Fibroblast of lung (primary cell): ENCODE results near the gene BFSP2. TPM values are rescaled to one million over a fixed set of nuclear protein-coding genes. Genes with fewer than 3 reads are reported as not detected.

ENCODE experiments used
- DNase-seq, 2 donors: peaks; one replicate each; pipeline versions ENCODE4 v3.0.0 to v3.0.0-alpha.2; 2010; ENCODE audit warnings: low read depth in 2 of 2
- H2AFZ ChIP-seq: 2 replicates; pipeline ENCODE4 v1.5.1; 2012; ENCODE audit warnings: low read length, control low read depth, inconsistent platforms
- H3K27ac ChIP-seq: 2 replicates; pipeline ENCODE4 v1.5.1; 2011; ENCODE audit warnings: low read length, control low read depth; ENCODE audit not compliant: insufficient read depth
- H3K27me3 ChIP-seq: 2 replicates; pipeline ENCODE4 v1.5.1; 2011; ENCODE audit warnings: mild to moderate bottlenecking, low read length; ENCODE audit not compliant: control insufficient read depth, insufficient read depth
- H3K36me3 ChIP-seq: 2 replicates; pipeline ENCODE4 v1.5.1; 2011; ENCODE audit warnings: low read length; ENCODE audit not compliant: control insufficient read depth, insufficient read depth
- H3K4me1 ChIP-seq: 2 replicates; pipeline ENCODE4 v1.5.1; 2011; ENCODE audit warnings: low read length; ENCODE audit not compliant: control insufficient read depth, insufficient read depth; ENCODE audit errors: extremely low read depth
- H3K4me2 ChIP-seq: 2 replicates; pipeline ENCODE4 v1.5.1; 2011; ENCODE audit warnings: low read length, control low read depth; ENCODE audit not compliant: insufficient read depth; ENCODE audit errors: extremely low read depth
- H3K4me3 ChIP-seq, 4 experiments: fragments of 200-600 bp in 1 of 4; sonication (generic) in 1 of 4; replicated peaks in 1 of 4; 2 replicates each; pipeline ENCODE4 v1.5.1; 2011 to 2016; ENCODE audit warnings: low read length in 4 of 4, low read depth in 3 of 4, mild to moderate bottlenecking in 3 of 4, control low read depth in 2 of 4, inconsistent platforms in 1 of 4, mixed read lengths in 1 of 4; ENCODE audit not compliant: insufficient read depth in 1 of 4; ENCODE audit errors: control extremely low read depth in 1 of 4
- H3K79me2 ChIP-seq: 2 replicates; pipeline ENCODE4 v1.5.1; 2012; ENCODE audit warnings: mild to moderate bottlenecking, low read length, inconsistent platforms; ENCODE audit not compliant: control insufficient read depth, insufficient read depth
- H3K9ac ChIP-seq: 2 replicates; pipeline ENCODE4 v1.5.1; 2011; ENCODE audit warnings: mild to moderate bottlenecking, low read length, control low read depth; ENCODE audit not compliant: insufficient read depth
- H3K9me3 ChIP-seq: 2 replicates; pipeline ENCODE4 v1.5.1; 2012; ENCODE audit warnings: low read depth, low read length; ENCODE audit not compliant: control insufficient read depth, insufficient read depth
- H4K20me1 ChIP-seq: 2 replicates; pipeline ENCODE4 v1.5.1; 2011; ENCODE audit warnings: low read length; ENCODE audit not compliant: control insufficient read depth, insufficient read depth; ENCODE audit errors: extremely low read depth
- EZH2 ChIP-seq: IDR thresholded peaks from 2 replicates; pipeline ENCODE4 v1.5.1; 2012; ENCODE audit warnings: low read length, control low read depth, mild to moderate bottlenecking; ENCODE audit errors: missing control alignments
- polyA plus RNA-seq, 2 donors: library from polyadenylated mRNA; depleted of rRNA in 1 of 2; stranded (reverse) in 1 of 2; unstranded in 1 of 2; fragments of >200 nt; gene quantifications; 2 replicates each; pipeline ENCODE4 v1.2.1, GENCODE V29; 2011 to 2012; ENCODE audit warnings: missing spikeins in 1 of 2
- total RNA-seq: library from RNA; depleted of rRNA; stranded (reverse); fragments of >200 nt; gene quantifications from 2 replicates; pipeline ENCODE4 v1.2.1, GENCODE V29; 2014
- TF ChIP-seq, protein P1 (sequence below), 2 donors: IDR thresholded peaks in 1 of 2; conservative IDR thresholded peaks in 1 of 2; 1 replicate in 1 of 2; 2 replicates in 1 of 2; pipeline ENCODE4 v1.5.1; 2011 to 2012; ENCODE audit warnings: low read length in 2 of 2, control low read depth in 1 of 2, inconsistent platforms in 1 of 2, low read depth in 1 of 2, mild to moderate bottlenecking in 1 of 2

BFSP2 gene
- total and polyA plus RNA-seq, 2 donors (not counting 1 experiment from before 2014, with no cell fraction given) = not detected

GRCh38 chr3:133386876-133387275 is 13.0 kb upstream of the BFSP2 start:
- TF ChIP-seq, protein P1, sequence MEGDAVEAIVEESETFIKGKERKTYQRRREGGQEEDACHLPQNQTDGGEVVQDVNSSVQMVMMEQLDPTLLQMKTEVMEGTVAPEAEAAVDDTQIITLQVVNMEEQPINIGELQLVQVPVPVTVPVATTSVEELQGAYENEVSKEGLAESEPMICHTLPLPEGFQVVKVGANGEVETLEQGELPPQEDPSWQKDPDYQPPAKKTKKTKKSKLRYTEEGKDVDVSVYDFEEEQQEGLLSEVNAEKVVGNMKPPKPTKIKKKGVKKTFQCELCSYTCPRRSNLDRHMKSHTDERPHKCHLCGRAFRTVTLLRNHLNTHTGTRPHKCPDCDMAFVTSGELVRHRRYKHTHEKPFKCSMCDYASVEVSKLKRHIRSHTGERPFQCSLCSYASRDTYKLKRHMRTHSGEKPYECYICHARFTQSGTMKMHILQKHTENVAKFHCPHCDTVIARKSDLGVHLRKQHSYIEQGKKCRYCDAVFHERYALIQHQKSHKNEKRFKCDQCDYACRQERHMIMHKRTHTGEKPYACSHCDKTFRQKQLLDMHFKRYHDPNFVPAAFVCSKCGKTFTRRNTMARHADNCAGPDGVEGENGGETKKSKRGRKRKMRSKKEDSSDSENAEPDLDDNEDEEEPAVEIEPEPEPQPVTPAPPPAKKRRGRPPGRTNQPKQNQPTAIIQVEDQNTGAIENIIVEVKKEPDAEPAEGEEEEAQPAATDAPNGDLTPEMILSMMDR (conservative IDR thresholded peaks at IDR 0.05 in 1 of 2, IDR thresholded peaks at IDR 0.05 in 1 of 2; ENCODE audit: low read depth in 1 of 2, low read length in 2 of 2) = no peak
- no peak for TF ChIP-seq EZH2
- DNase-seq = no peak
- H3K27me3 ChIP-seq = no peaks in the 10 kb centered on the region
- no peaks in the 10 kb centered on the region for H3K9me3 ChIP-seq
- no peak overlapping the region for H2AFZ ChIP-seq
- no peak overlapping the region for H3K9ac ChIP-seq
- H4K20me1 ChIP-seq = no peaks in the 10 kb centered on the region
- H3K4me2 ChIP-seq = no peak overlapping the region
- no peaks in the 10 kb centered on the region for H3K79me2 ChIP-seq
- no peak overlapping the region for H3K27ac ChIP-seq
- H3K4me1 ChIP-seq = no peaks in the 10 kb centered on the region
- H3K4me3 ChIP-seq = no peak overlapping the region
- H3K36me3 ChIP-seq = no peaks in the 10 kb centered on the region

GRCh38 chr3:133387341-133387740 is 12.5 kb upstream of the BFSP2 start:
- no peak overlapping the region for H3K9ac ChIP-seq
- DNase-seq = no peak
- H2AFZ ChIP-seq = no peak overlapping the region
- no peaks in the 10 kb centered on the region for H3K36me3 ChIP-seq
- no peaks in the 10 kb centered on the region for H3K9me3 ChIP-seq
- H3K27ac ChIP-seq = no peak overlapping the region
- H4K20me1 ChIP-seq = no peaks in the 10 kb centered on the region
- TF ChIP-seq, protein P1 (conservative IDR thresholded peaks at IDR 0.05 in 1 of 2, IDR thresholded peaks at IDR 0.05 in 1 of 2; ENCODE audit: low read depth in 1 of 2, low read length in 2 of 2) = no peak
- TF ChIP-seq EZH2 = no peak
- no peaks in the 10 kb centered on the region for H3K79me2 ChIP-seq
- no peaks in the 10 kb centered on the region for H3K4me1 ChIP-seq
- no peak overlapping the region for H3K4me3 ChIP-seq
- no peaks in the 10 kb centered on the region for H3K27me3 ChIP-seq
- H3K4me2 ChIP-seq = no peak overlapping the region

DNA sequence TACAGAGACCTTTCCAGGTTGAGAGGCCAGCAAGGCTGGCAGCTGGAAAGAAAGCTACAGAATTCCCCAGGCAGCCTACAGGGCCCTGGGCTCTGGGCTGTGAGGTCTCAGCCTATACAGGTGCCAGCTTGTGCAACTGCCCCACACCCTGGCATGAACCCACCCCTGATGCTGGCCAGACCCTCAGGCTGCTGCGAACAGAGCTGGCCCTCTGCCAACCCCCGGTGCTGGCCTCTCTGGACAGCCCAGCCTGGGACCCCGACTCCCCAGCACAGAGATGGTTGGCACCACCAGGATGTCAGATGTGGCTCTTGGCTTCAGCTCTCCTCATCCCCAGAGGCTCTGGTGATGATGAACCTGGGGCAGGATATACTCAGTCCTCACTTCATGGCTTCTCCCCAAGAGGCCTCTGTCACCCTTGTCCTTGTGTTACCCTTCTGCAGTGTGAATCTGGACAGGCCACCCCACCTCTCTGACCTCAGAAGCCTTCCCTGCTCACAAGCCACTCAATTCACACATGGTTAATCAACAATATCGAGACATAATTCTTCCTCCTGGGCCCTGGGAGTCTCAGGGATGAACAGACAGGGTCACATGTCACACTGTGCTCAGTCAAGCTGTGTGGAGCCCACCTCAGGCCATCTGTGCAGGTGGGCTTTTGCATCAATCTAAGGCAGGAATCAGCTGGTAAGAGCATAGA is 11.0 kb upstream of the BFSP2 start:
- Histone ChIP-seq H3K9me3 (no peaks in the 10 kb centered on the region), H4K20me1 (no peaks in the 10 kb centered on the region), H3K4me1 (no peaks in the 10 kb centered on the region), H3K4me2 (no peak overlapping the region), H3K27ac (no peak overlapping the region), H3K27me3 (no peaks in the 10 kb centered on the region), H3K4me3 (no peak overlapping the region), H3K79me2 (no peaks in the 10 kb centered on the region), H3K9ac (no peak overlapping the region), H2AFZ (no peak overlapping the region), H3K36me3 (no peaks in the 10 kb centered on the region)
- TF ChIP-seq, protein P1 (conservative IDR thresholded peaks at IDR 0.05 in 1 of 2, IDR thresholded peaks at IDR 0.05 in 1 of 2; ENCODE audit: low read depth in 1 of 2, low read length in 2 of 2) = no peak
- TF ChIP-seq EZH2 = no peak
- DNase-seq = no peak
